Measurements from ENCODE around the gene TOX2. TPM values are rescaled to one million over a fixed set of nuclear protein-coding genes. Genes with fewer than 3 reads are reported as not detected.

TOX2 gene
- total and polyA plus RNA-seq, 10 donors = 1.1 to 6.4 (median 5.0) TPM

GRCh38 chr20:43941476-43942200, 27.0 kb downstream of the TOX2 start:
- intact Hi-C loops (cut with DNase I; ENCODE audit: low total_unique reads) = no loop called here
- H3K27ac ChIP-seq = peak overlapping the region; percentile 5 to 90 (median 84)
- H3K4me1 ChIP-seq = peaks cover 14 to 100% (median 53%) of the 10 kb centered on the region in 6 donors
- no peaks in the 10 kb centered on the region for H3K27me3 ChIP-seq (replicated peaks in 1 of 7)
- H3K9me3 ChIP-seq = no peaks in the 10 kb centered on the region
- no peaks in the 10 kb centered on the region for H3K36me3 ChIP-seq
- TF ChIP-seq, protein P1, sequence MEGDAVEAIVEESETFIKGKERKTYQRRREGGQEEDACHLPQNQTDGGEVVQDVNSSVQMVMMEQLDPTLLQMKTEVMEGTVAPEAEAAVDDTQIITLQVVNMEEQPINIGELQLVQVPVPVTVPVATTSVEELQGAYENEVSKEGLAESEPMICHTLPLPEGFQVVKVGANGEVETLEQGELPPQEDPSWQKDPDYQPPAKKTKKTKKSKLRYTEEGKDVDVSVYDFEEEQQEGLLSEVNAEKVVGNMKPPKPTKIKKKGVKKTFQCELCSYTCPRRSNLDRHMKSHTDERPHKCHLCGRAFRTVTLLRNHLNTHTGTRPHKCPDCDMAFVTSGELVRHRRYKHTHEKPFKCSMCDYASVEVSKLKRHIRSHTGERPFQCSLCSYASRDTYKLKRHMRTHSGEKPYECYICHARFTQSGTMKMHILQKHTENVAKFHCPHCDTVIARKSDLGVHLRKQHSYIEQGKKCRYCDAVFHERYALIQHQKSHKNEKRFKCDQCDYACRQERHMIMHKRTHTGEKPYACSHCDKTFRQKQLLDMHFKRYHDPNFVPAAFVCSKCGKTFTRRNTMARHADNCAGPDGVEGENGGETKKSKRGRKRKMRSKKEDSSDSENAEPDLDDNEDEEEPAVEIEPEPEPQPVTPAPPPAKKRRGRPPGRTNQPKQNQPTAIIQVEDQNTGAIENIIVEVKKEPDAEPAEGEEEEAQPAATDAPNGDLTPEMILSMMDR (IDR thresholded peaks at IDR 0.05 in 8 of 11, conservative IDR thresholded peaks at IDR 0.05 in 3 of 11) = no peak
- no peak for TF ChIP-seq POLR2AphosphoS5 (IDR thresholded peaks at IDR 0.05)
- no peak for TF ChIP-seq POLR2A (IDR thresholded peaks at IDR 0.05)
- DNase-seq = no peak
- H3K4me3 ChIP-seq = peak overlapping the region in 1 of 8 donors; percentile 39
- 28 to 61% (median 43%) methylated on average over 10 of the region's 10 CpGs for WGBS, 5 donors

DNA sequence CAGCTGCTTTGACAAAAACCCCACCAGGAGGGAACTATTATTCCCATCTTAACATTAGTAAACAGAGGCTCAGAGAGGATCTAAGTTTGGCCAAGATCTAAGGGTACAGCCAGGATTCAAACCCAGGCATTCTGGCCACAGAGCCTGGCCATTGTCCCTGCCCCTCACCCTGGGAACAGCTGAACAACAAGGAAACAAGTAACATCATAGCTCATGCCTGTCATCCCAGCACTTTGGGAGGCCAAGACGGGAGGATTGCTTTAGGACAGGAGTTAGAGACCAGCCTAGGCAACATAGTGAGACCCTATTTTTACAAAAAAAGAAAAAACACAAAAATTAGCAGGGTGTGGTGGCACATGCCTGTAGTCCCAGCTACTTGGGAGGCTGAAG, 27.5 kb downstream of the TOX2 start:
- no peak for DNase-seq
- Histone ChIP-seq H3K9me3 (no peaks in the 10 kb centered on the region), H3K36me3 (no peaks in the 10 kb centered on the region), H3K4me1 (peaks cover 14 to 100% (median 53%) of the 10 kb centered on the region in 6 donors), H3K27ac (peak overlapping the region; percentile 5 to 90 (median 84)), H3K27me3 (replicated peaks in 1 of 7) (no peaks in the 10 kb centered on the region), H3K4me3 (peak overlapping the region in 2 of 8 donors; percentile 6 to 39)
- intact Hi-C loops (cut with DNase I; ENCODE audit: low total_unique reads) = no loop called here
- 52 to 90% (median 78%) methylated on average over 1 of the region's 1 CpG for WGBS, 5 donors
- TF ChIP-seq, protein P1 (IDR thresholded peaks at IDR 0.05 in 8 of 11, conservative IDR thresholded peaks at IDR 0.05 in 3 of 11) = no peak
- TF ChIP-seq POLR2A (IDR thresholded peaks at IDR 0.05) = no peak
- no peak for TF ChIP-seq POLR2AphosphoS5 (IDR thresholded peaks at IDR 0.05)

- no peak for TF ChIP-seq POLR2A (IDR thresholded peaks at IDR 0.05)
- peak in 1 of 3 donors; percentile 22 for TF ChIP-seq POLR2AphosphoS5 (IDR thresholded peaks at IDR 0.05)
- Histone ChIP-seq H3K27me3 (replicated peaks in 1 of 7) (no peaks in the 10 kb centered on the region), H3K4me3 (peak overlapping the region in 2 of 8 donors; percentile 6 to 39), H3K36me3 (no peaks in the 10 kb centered on the region), H3K9me3 (no peaks in the 10 kb centered on the region), H3K27ac (peak overlapping the region; percentile 5 to 90 (median 84)), H3K4me1 (peaks cover 14 to 100% (median 54%) of the 10 kb centered on the region in 6 donors)
- no peak for DNase-seq
- 36 to 55% (median 40%) methylated on average over 9 of the region's 9 CpGs for WGBS, 5 donors
- intact Hi-C loops (cut with DNase I; ENCODE audit: low total_unique reads) = no loop called here
These were observed 28.1 kb downstream of the TOX2 start for GRCh38 chr20:43942667-43943285.

GRCh38 chr20:43943725-43944124, 29.1 kb downstream of the TOX2 start:
- no peak overlapping the region for H3K4me3 ChIP-seq
- H3K36me3 ChIP-seq = no peaks in the 10 kb centered on the region
- TF ChIP-seq, protein P1 (IDR thresholded peaks at IDR 0.05 in 8 of 11, conservative IDR thresholded peaks at IDR 0.05 in 3 of 11) = no peak
- no peak for TF ChIP-seq POLR2AphosphoS5 (IDR thresholded peaks at IDR 0.05)
- no peak for TF ChIP-seq POLR2A (IDR thresholded peaks at IDR 0.05)
- intact Hi-C loops (cut with DNase I; ENCODE audit: low total_unique reads) = no loop called here
- no peaks in the 10 kb centered on the region for H3K9me3 ChIP-seq
- H3K27ac ChIP-seq = peak overlapping the region in 2 of 8 donors; percentile 87 to 90
- no peak for DNase-seq
- peaks cover 0 to 5% (median 0%) of the 10 kb centered on the region in 7 donors for H3K27me3 ChIP-seq (replicated peaks in 1 of 7)
- 91 to 96% (median 94%) methylated on average over 5 of the region's 5 CpGs for WGBS, 5 donors
- H3K4me1 ChIP-seq = peaks cover 14 to 100% (median 53%) of the 10 kb centered on the region in 6 donors
